Erythroblast (primary cell): ENCODE results near the gene ARL17B.
"Not testable (repeated sequence)": the region's sequence is repeated elsewhere in the genome, so short reads cannot be mapped to it uniquely, and the experiment has no call there.

ENCODE experiments used
- DNase-seq, 2 experiments: peaks; one replicate each; lab custom pipeline; 2025; lab: John Stamatoyannopoulos, UW
- GATA1 ChIP-seq: IDR thresholded peaks from 2 replicates; pipeline ENCODE4 v1.6.1; 2011; ENCODE audit warnings: low read depth, mild to moderate bottlenecking, control low read depth, low read length, moderate library complexity
- POLR2A ChIP-seq: IDR thresholded peaks from 2 replicates; pipeline ENCODE4 v1.6.1; 2011; ENCODE audit warnings: mild to moderate bottlenecking, low read length

The ARL17B gene

GRCh38 chr17:46262271-46262670 is 99.3 kb downstream of the ARL17B start:
- DNase-seq, result no peak
- no peak for TF ChIP-seq POLR2A
- no peak for TF ChIP-seq GATA1

GRCh38 chr17:46259845-46260661 is 101.5 kb downstream of the ARL17B start:
- DNase-seq, result peak; percentile 32 to 36

- DNase-seq, result not testable (repeated sequence)
Observed at GRCh38 chr17:46256369-46256768, 105.2 kb downstream of the ARL17B start.

GRCh38 chr17:46254215-46254614 is 107.4 kb downstream of the ARL17B start:
- not testable (repeated sequence) for DNase-seq

- DNase-seq, result peak; percentile 81 to 86
Observed at GRCh38 chr17:46253722-46254121, 107.8 kb downstream of the ARL17B start.

- DNase-seq, result not testable (repeated sequence)
Observed at GRCh38 chr17:46252804-46253203, 108.8 kb downstream of the ARL17B start.

- not testable (repeated sequence) for DNase-seq
Observed at GRCh38 chr17:46249153-46249552, 112.4 kb downstream of the ARL17B start.

- DNase-seq, result not testable (repeated sequence)
Observed at GRCh38 chr17:46244949-46245768, 116.4 kb downstream of the ARL17B start.

- DNase-seq, result not testable (repeated sequence)
Observed at GRCh38 chr17:46244339-46244913, 117.1 kb downstream of the ARL17B start.

GRCh38 chr17:46243928-46244327 is 117.6 kb downstream of the ARL17B start:
- not testable (repeated sequence) for DNase-seq

- not testable (repeated sequence) for DNase-seq
Observed at GRCh38 chr17:46243505-46243904, 118.1 kb downstream of the ARL17B start.

- DNase-seq, result not testable (repeated sequence)
Observed at GRCh38 chr17:46231359-46231758, 130.2 kb downstream of the ARL17B start.

GRCh38 chr17:46225274-46225794 is 136.2 kb downstream of the ARL17B start:
- DNase-seq, result peak; percentile 91 to 95

GRCh38 chr17:46224864-46225263 is 136.7 kb downstream of the ARL17B start:
- DNase-seq, result peak; percentile 48 to 58
